A549 (cell line): ENCODE measurements around the gene CCDC14. TPM values are rescaled to one million over a fixed set of nuclear protein-coding genes. Genes with fewer than 3 reads are reported as not detected.

ENCODE experiments used
- ATAC-seq, 2 experiments: fragments of 200-7000 bp in 1 of 2; fragments of >200 bp in 1 of 2; cut with Nextera tagmentation in 1 of 2; cut with Tn5 transposase in 1 of 2; 3 replicates each; pipeline versions ENCODE4 v1.8.0 to v1.9.1; 2018 to 2020; ENCODE audit warnings: mild to moderate bottlenecking in 1 of 2, moderate library complexity in 1 of 2
- CTCF ChIA-PET: fragments of 300-600 bp; sonication (Branson Sonifier 250); formaldehyde crosslinking; extraction: SDS; loops from one replicate; lab custom pipeline; 2021; ENCODE audit warnings: antibody characterized with exemption, inconsistent platforms; lab: Yijun Ruan, JAX
- POLR2A ChIA-PET: fragments of 350-600 bp; formaldehyde crosslinking; extraction: SDS; loops from one replicate; lab custom pipeline; 2021; ENCODE audit warnings: antibody characterized with exemption, inconsistent platforms; lab: Yijun Ruan, JAX
- DNase-seq, 2 experiments: peaks; one replicate each; pipeline versions ENCODE4 v3.0.0 to v3.0.0-alpha.2; 2011 to 2016; ENCODE audit warnings: low read depth in 1 of 2, low spot score in 1 of 2
- FAIRE-seq: peaks from 2 replicates; lab custom pipeline; 2011; peaks lifted over from hg19 to GRCh38; lab: Jason Lieb, UNC
- H3K27ac ChIP-seq, 2 experiments: fragments of >200 bp; sonication (Bioruptor Twin); formaldehyde crosslinking; 3 replicates each; pipeline ENCODE4 v1.5.1; 2016 to 2017
- H3K4me1 ChIP-seq: fragments of >200 bp; sonication (Bioruptor Twin); formaldehyde crosslinking; 3 replicates; pipeline ENCODE4 v1.6.1; 2016
- H3K4me2 ChIP-seq: fragments of >200 bp; sonication (Bioruptor Twin); formaldehyde crosslinking; 3 replicates; pipeline ENCODE4 v1.6.1; 2016
- H3K4me3 ChIP-seq: fragments of >200 bp; sonication (Bioruptor Twin); formaldehyde crosslinking; 3 replicates; pipeline ENCODE4 v1.5.1; 2016
- H3K9me3 ChIP-seq: fragments of >200 bp; sonication (Bioruptor Twin); formaldehyde crosslinking; 3 replicates; pipeline ENCODE4 v1.6.1; 2016
- CBX2 ChIP-seq: fragments of 200-600 bp; sonication (generic); IDR thresholded peaks from 2 replicates; pipeline ENCODE4 v1.6.1; 2016; ENCODE audit warnings: low read depth, mild to moderate bottlenecking, borderline replicate concordance
- EHF ChIP-seq: fragments of 250-450 bp; sonication (Bioruptor Pico); IDR thresholded peaks from 2 replicates; pipeline ENCODE4 v1.5.0; 2020; ENCODE audit warnings: mild to moderate bottlenecking
- EHMT2 ChIP-seq: fragments of 200-600 bp; sonication (generic); IDR thresholded peaks from 2 replicates; pipeline ENCODE4 v1.6.1; 2016; ENCODE audit warnings: antibody characterized with exemption, low read depth, mild to moderate bottlenecking, moderate library complexity
- EP300 ChIP-seq, 2 experiments: fragments of >200 bp; sonication (Bioruptor Twin); formaldehyde crosslinking; IDR thresholded peaks; 2 replicates in 1 of 2; 3 replicates in 1 of 2; pipeline ENCODE4 v1.6.1; 2016 to 2017
- ESRRA ChIP-seq: fragments of 150-350 bp; IDR thresholded peaks from 2 replicates; pipeline ENCODE4 v1.6.1; 2014; ENCODE audit warnings: mild to moderate bottlenecking, low read length, borderline replicate concordance
- FOSL2 ChIP-seq, 2 experiments: fragments of 450-650 bp in 1 of 2; fragments of >200 bp in 1 of 2; sonication (Bioruptor Twin) in 1 of 2; formaldehyde crosslinking; IDR thresholded peaks; 2 replicates each; pipeline versions ENCODE4 v1.5.0 to v1.6.1; 2016 to 2020; ENCODE audit warnings: mild to moderate bottlenecking in 1 of 2, moderate library complexity in 1 of 2
- FOXS1 ChIP-seq: fragments of 250-450 bp; sonication (Bioruptor Pico); IDR thresholded peaks from 2 replicates; pipeline ENCODE4 v1.5.0; 2020; ENCODE audit warnings: mild to moderate bottlenecking, moderate library complexity
- HMGXB4 ChIP-seq: fragments of 250-450 bp; sonication (Bioruptor Pico); IDR thresholded peaks from 2 replicates; pipeline ENCODE4 v1.5.0; 2021; ENCODE audit warnings: mild to moderate bottlenecking, moderate library complexity, borderline replicate concordance
- HOXA7 ChIP-seq: fragments of 250-450 bp; sonication (Bioruptor Pico); IDR thresholded peaks from 2 replicates; pipeline ENCODE4 v1.5.0; 2020; ENCODE audit warnings: mild to moderate bottlenecking, moderate library complexity
- HOXB5 ChIP-seq: fragments of 250-450 bp; sonication (Bioruptor Pico); IDR thresholded peaks from 2 replicates; pipeline ENCODE4 v1.5.0; 2020; ENCODE audit warnings: mild to moderate bottlenecking, moderate library complexity
- JUNB ChIP-seq: fragments of >200 bp; sonication (Bioruptor Twin); formaldehyde crosslinking; IDR thresholded peaks from 2 replicates; pipeline ENCODE4 v1.6.1; 2016
- KDM1A ChIP-seq: fragments of 200-600 bp; sonication (generic); IDR thresholded peaks from 2 replicates; pipeline ENCODE4 v1.6.1; 2016; ENCODE audit warnings: low read depth, mild to moderate bottlenecking
- KDM5A ChIP-seq: fragments of 200-600 bp; sonication (generic); IDR thresholded peaks from 2 replicates; pipeline ENCODE4 v1.6.1; 2016; ENCODE audit warnings: antibody characterized with exemption, mild to moderate bottlenecking
- MAFK ChIP-seq: fragments of 450-650 bp; IDR thresholded peaks from 2 replicates; pipeline ENCODE4 v1.6.1; 2014; ENCODE audit not compliant: partially characterized antibody
- MYC ChIP-seq: IDR thresholded peaks from 2 replicates; pipeline ENCODE4 v1.6.1; 2012; ENCODE audit warnings: mild to moderate bottlenecking, inconsistent platforms, low read length, improper control_type of control experiment, borderline replicate concordance
- NFE2L2 ChIP-seq: fragments of 150-350 bp; conservative IDR thresholded peaks from 2 replicates; pipeline ENCODE4 v1.6.1; 2014; ENCODE audit warnings: low read length
- NPAS2 ChIP-seq: fragments of 250-450 bp; sonication (Bioruptor Pico); IDR thresholded peaks from 2 replicates; pipeline ENCODE4 v1.8.0; 2022; ENCODE audit warnings: mild to moderate bottlenecking, moderate library complexity, borderline replicate concordance
- NR3C1 ChIP-seq: fragments of >200 bp; sonication (Bioruptor Twin); formaldehyde crosslinking; IDR thresholded peaks from 3 replicates; pipeline ENCODE4 v1.6.1; 2017
- PBX3 ChIP-seq: IDR thresholded peaks from 2 replicates; pipeline ENCODE4 v1.6.1; 2012
- PHF8 ChIP-seq: fragments of 200-600 bp; sonication (generic); IDR thresholded peaks from 2 replicates; pipeline ENCODE4 v1.6.1; 2016; ENCODE audit warnings: low read depth, mild to moderate bottlenecking, antibody characterized with exemption, moderate library complexity, borderline replicate concordance
- RNF2 ChIP-seq: fragments of 200-600 bp; sonication (generic); IDR thresholded peaks from 2 replicates; pipeline ENCODE4 v1.6.1; 2016; ENCODE audit warnings: low read depth, mild to moderate bottlenecking, antibody characterized with exemption, moderate library complexity, borderline replicate concordance
- SREBF2 ChIP-seq: fragments of 450-650 bp; IDR thresholded peaks from 2 replicates; pipeline ENCODE4 v1.6.1; 2014; ENCODE audit warnings: mild to moderate bottlenecking, moderate library complexity
- TFCP2L1 ChIP-seq: fragments of 250-450 bp; sonication (Bioruptor Pico); IDR thresholded peaks from 2 replicates; pipeline ENCODE4 v1.5.0; 2021; ENCODE audit warnings: mild to moderate bottlenecking
- TP53 ChIP-seq: fragments of 250-450 bp; sonication (Bioruptor Pico); IDR thresholded peaks from 2 replicates; pipeline ENCODE4 v1.5.0; 2021; ENCODE audit warnings: mild to moderate bottlenecking, moderate library complexity
- ZFP36 ChIP-seq: fragments of 450-650 bp; IDR thresholded peaks from 2 replicates; pipeline ENCODE4 v1.6.1; 2014; ENCODE audit warnings: borderline replicate concordance; ENCODE audit not compliant: partially characterized antibody
- ZNF302 ChIP-seq: fragments of 250-450 bp; sonication (Bioruptor Pico); IDR thresholded peaks from 2 replicates; pipeline ENCODE4 v1.9.0; 2021; ENCODE audit warnings: inconsistent platforms, mild to moderate bottlenecking, moderate library complexity
- ZSCAN20 ChIP-seq: fragments of 250-450 bp; sonication (Bioruptor Pico); IDR thresholded peaks from 2 replicates; pipeline ENCODE4 v1.8.0; 2022; ENCODE audit warnings: mild to moderate bottlenecking, moderate library complexity
- WGBS: methylation state at CpG from one replicate; pipeline ENCODE4 v1.1.6; 2017; ENCODE audit errors: missing lambda C conversion rate; 5-methylcytosine and 5-hydroxymethylcytosine counted together
- polyA plus RNA-seq, 4 experiments: library from polyadenylated mRNA; depleted of rRNA in 3 of 4; stranded (reverse); fragments of >200 nt; fragmentation: RNase III in 1 of 4; extraction: RNeasy Plus Mini Kit Qiagen cat#74134 plus additional on column Dnase treatment in 1 of 4; gene quantifications; 2 replicates in 3 of 4; 3 replicates in 1 of 4; pipeline ENCODE4 v1.2.3, GENCODE V29; 2011 to 2017
- TF ChIP-seq, protein P1 (sequence below): fragments of 150-350 bp; IDR thresholded peaks from 2 replicates; pipeline ENCODE4 v1.6.1; 2014; ENCODE audit warnings: low read depth, mild to moderate bottlenecking, low read length

The CCDC14 gene
- polyA plus RNA-seq, 2 of the 4 experiments (the other 2 are of a cell fraction) = 29.3 to 71.4 TPM

- POLR2A ChIA-PET = no interaction called here
- CTCF ChIA-PET = interaction anchor here (1.6 kb wide), 1 partner anchor 21 kb away, joined by 4 read pairs; no protein-coding TSS in a partner anchor
- FAIRE-seq (no peak), DNase-seq (no peak), ATAC-seq (no peak)
- no peaks in the 10 kb centered on the region for H3K4me1 ChIP-seq
- no peak overlapping the region for H3K4me2 ChIP-seq
- 90% methylated on average over 2 of the region's 2 CpGs for WGBS
- no peaks in the 10 kb centered on the region for H3K9me3 ChIP-seq
- no peak overlapping the region for H3K27ac ChIP-seq
- H3K4me3 ChIP-seq = no peak overlapping the region
- TF ChIP-seq ESRRA (no peak), ZSCAN20 (CRISPR knock-in tag) (no peak), HOXA7 (CRISPR knock-in tag) (no peak), CBX2 (no peak), KDM1A (no peak), EHMT2 (no peak), RNF2 (no peak), FOSL2 (IDR thresholded peaks at IDR 0.05) (no peak), FOSL2 (CRISPR knock-in tag; IDR thresholded peaks at IDR 0.05) (no peak), HOXB5 (CRISPR knock-in tag) (no peak)
Observed at GRCh38 chr3:123909785-123910184, 51.2 kb downstream of the CCDC14 start.

DNA sequence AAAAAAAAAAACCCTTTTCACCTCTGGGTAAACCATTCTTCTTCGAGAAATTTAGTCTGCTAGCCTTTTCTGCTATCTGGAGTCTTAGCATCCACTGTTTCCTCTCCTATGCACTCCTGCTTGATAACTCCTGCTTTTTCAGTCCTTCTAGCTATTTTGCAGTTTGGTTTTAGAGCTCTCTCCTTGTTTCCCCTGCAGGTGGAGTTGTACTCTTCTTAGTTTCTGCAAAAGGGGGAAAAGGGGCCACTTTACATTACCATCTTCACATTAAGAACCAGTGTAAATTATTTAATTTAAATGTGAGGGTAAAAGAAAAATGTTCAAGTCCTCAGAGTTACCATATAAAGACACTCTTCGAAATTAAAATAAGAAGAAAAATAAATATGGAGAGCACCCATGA is 53.3 kb downstream of the CCDC14 start:
- Histone ChIP-seq H3K4me3 (no peak overlapping the region), H3K9me3 (no peaks in the 10 kb centered on the region), H3K4me1 (no peaks in the 10 kb centered on the region), H3K4me2 (no peak overlapping the region), H3K27ac (no peak overlapping the region)
- ChIA-PET POLR2A (no interaction called here), CTCF (interaction anchor here (0.7 kb wide), 1 partner anchor 1957 kb away, joined by 4 read pairs; no protein-coding TSS in a partner anchor)
- no peak for TF ChIP-seq MAFK
- no peak for TF ChIP-seq PBX3
- TF ChIP-seq ZNF302 = no peak
- DNase-seq = no peak
- no peak for FAIRE-seq
- no peak for ATAC-seq
- 64% methylated on average over 2 of the region's 2 CpGs for WGBS

GRCh38 chr3:123899300-123899865 is 61.6 kb downstream of the CCDC14 start:
- Histone ChIP-seq H3K9me3 (peaks cover under 1% of the 10 kb centered on the region; the same call in 1 of the 3 replicates), H3K27ac (no peak overlapping the region), H3K4me1 (no peaks in the 10 kb centered on the region), H3K4me3 (no peak overlapping the region), H3K4me2 (no peak overlapping the region)
- ChIA-PET POLR2A (no interaction called here), CTCF (interaction anchor here (0.9 to 1.5 kb wide), 3 partner anchors 10 to 247 kb away, joined by 3 to 4 read pairs (median 3); no protein-coding TSS in a partner anchor)
- FAIRE-seq (no peak), DNase-seq (no peak), ATAC-seq (no peak)
- no peak for TF ChIP-seq MYC
- TF ChIP-seq NFE2L2 = no peak
- no peak for TF ChIP-seq HOXA7 (CRISPR knock-in tag)
- TF ChIP-seq TFCP2L1 (CRISPR knock-in tag) = no peak
- WGBS = 77% methylated on average over 5 of the region's 5 CpGs

GRCh38 chr3:123893012-123893411 is 68.0 kb downstream of the CCDC14 start:
- no peak for ATAC-seq
- 50% methylated on average over 1 of the region's 1 CpG for WGBS
- ChIA-PET POLR2A (no interaction called here), CTCF (interaction anchor here (1.0 kb wide), 1 partner anchor 241 kb away, joined by 3 read pairs; no protein-coding TSS in a partner anchor)
- Histone ChIP-seq H3K4me2 (no peak overlapping the region), H3K4me3 (no peak overlapping the region), H3K4me1 (no peaks in the 10 kb centered on the region), H3K9me3 (peaks cover 24% of the 10 kb centered on the region), H3K27ac (no peak overlapping the region)
- FAIRE-seq = no peak
- no peak for DNase-seq
- TF ChIP-seq EP300 (IDR thresholded peaks at IDR 0.05) (no peak), NPAS2 (CRISPR knock-in tag) (no peak), KDM5A (no peak), ZNF302 (no peak), FOXS1 (no peak), JUNB (no peak), NR3C1 (no peak), SREBF2 (no peak), EHF (no peak), PHF8 (no peak), RNF2 (no peak), TP53 (no peak), ZFP36 (no peak), HMGXB4 (CRISPR knock-in tag) (no peak)
- TF ChIP-seq, protein P1, sequence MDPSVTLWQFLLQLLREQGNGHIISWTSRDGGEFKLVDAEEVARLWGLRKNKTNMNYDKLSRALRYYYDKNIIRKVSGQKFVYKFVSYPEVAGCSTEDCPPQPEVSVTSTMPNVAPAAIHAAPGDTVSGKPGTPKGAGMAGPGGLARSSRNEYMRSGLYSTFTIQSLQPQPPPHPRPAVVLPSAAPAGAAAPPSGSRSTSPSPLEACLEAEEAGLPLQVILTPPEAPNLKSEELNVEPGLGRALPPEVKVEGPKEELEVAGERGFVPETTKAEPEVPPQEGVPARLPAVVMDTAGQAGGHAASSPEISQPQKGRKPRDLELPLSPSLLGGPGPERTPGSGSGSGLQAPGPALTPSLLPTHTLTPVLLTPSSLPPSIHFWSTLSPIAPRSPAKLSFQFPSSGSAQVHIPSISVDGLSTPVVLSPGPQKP = no peak
